SJSA1 (cell line): ENCODE measurements around the gene THSD7B. TPM values are rescaled to one million over a fixed set of nuclear protein-coding genes. Genes with fewer than 3 reads are reported as not detected.
"Not testable (repeated sequence)": the region's sequence is repeated elsewhere in the genome, so short reads cannot be mapped to it uniquely, and the experiment has no call there.

Experiments used
- DNase-seq, 2 experiments: peaks; one replicate each; pipeline ENCODE4 v3.0.0-alpha.2; 2015 to 2020; ENCODE audit warnings: low spot score in 2 of 2, low read depth in 1 of 2
- H3K27ac ChIP-seq: fragments of 250-450 bp; sonication (Bioruptor Pico); 2 replicates; pipeline ENCODE4 v1.5.1; 2020; ENCODE audit warnings: mild to moderate bottlenecking, moderate library complexity
- H3K27me3 ChIP-seq: fragments of 250-450 bp; sonication (Bioruptor Pico); replicated peaks from 2 replicates; pipeline ENCODE4 v1.5.1; 2020; ENCODE audit warnings: mild to moderate bottlenecking, moderate library complexity
- H3K36me3 ChIP-seq: fragments of 250-450 bp; sonication (Bioruptor Pico); 2 replicates; pipeline ENCODE4 v1.5.1; 2020; ENCODE audit warnings: mild to moderate bottlenecking
- H3K4me1 ChIP-seq: fragments of 250-450 bp; sonication (Bioruptor Pico); replicated peaks from 2 replicates; pipeline ENCODE4 v1.6.1; 2021; ENCODE audit warnings: mild to moderate bottlenecking
- H3K4me3 ChIP-seq: fragments of 250-450 bp; sonication (Bioruptor Pico); 2 replicates; pipeline ENCODE4 v1.5.1; 2020; ENCODE audit warnings: mild to moderate bottlenecking
- H3K9me3 ChIP-seq: fragments of 250-450 bp; sonication (Bioruptor Pico); replicated peaks from 2 replicates; pipeline ENCODE4 v1.5.1; 2020; ENCODE audit warnings: mild to moderate bottlenecking
- total RNA-seq: library from RNA; depleted of rRNA; stranded (reverse); fragments of >200 nt; shearing (Covaris generic); gene quantifications from 2 replicates; pipeline ENCODE4 v1.2.3, GENCODE V29; 2014

THSD7B gene
- total RNA-seq, 1 experiment from 2014 or later: 0.16 TPM

GRCh38 chr2:137048455-137048854 lies 283.1 kb downstream of the THSD7B start:
- no peak overlapping the region for H3K4me3 ChIP-seq
- DNase-seq: no peak

GRCh38 chr2:137049518-137049917 lies 284.2 kb downstream of the THSD7B start:
- DNase-seq: no peak
- no peaks in the 10 kb centered on the region for H3K9me3 ChIP-seq
- H3K4me1 ChIP-seq: no peaks in the 10 kb centered on the region
- no peak overlapping the region for H3K27ac ChIP-seq
- H3K36me3 ChIP-seq: no peaks in the 10 kb centered on the region
- H3K27me3 ChIP-seq: no peaks in the 10 kb centered on the region
- H3K4me3 ChIP-seq: no peak overlapping the region

More at GRCh38 chr2:137048455-137048854, 283.1 kb downstream of the THSD7B start:
- no peak overlapping the region for H3K27ac ChIP-seq
- H3K9me3 ChIP-seq: no peaks in the 10 kb centered on the region
- H3K4me1 ChIP-seq: no peaks in the 10 kb centered on the region
- no peaks in the 10 kb centered on the region for H3K36me3 ChIP-seq
- no peaks in the 10 kb centered on the region for H3K27me3 ChIP-seq

- H3K27me3 ChIP-seq: no peaks in the 10 kb centered on the region
- no peaks in the 10 kb centered on the region for H3K4me1 ChIP-seq
- no peaks in the 10 kb centered on the region for H3K9me3 ChIP-seq
- H3K4me3 ChIP-seq: no peak overlapping the region
- H3K36me3 ChIP-seq: no peaks in the 10 kb centered on the region
- no peak overlapping the region for H3K27ac ChIP-seq
- no peak for DNase-seq
These were observed 285.6 kb downstream of the THSD7B start for GRCh38 chr2:137050949-137051348.

GRCh38 chr2:137051778-137052398 lies 286.5 kb downstream of the THSD7B start:
- Histone ChIP-seq H3K27ac (no peak overlapping the region), H3K27me3 (no peaks in the 10 kb centered on the region), H3K9me3 (no peaks in the 10 kb centered on the region), H3K36me3 (no peaks in the 10 kb centered on the region), H3K4me3 (no peak overlapping the region), H3K4me1 (no peaks in the 10 kb centered on the region)
- no peak for DNase-seq

GRCh38 chr2:137056704-137057103 lies 291.4 kb downstream of the THSD7B start:
- H3K27me3 ChIP-seq: no peaks in the 10 kb centered on the region
- H3K9me3 ChIP-seq: no peaks in the 10 kb centered on the region
- no peaks in the 10 kb centered on the region for H3K4me1 ChIP-seq
- H3K4me3 ChIP-seq: no peak overlapping the region
- no peak for DNase-seq
- H3K36me3 ChIP-seq: no peaks in the 10 kb centered on the region
- H3K27ac ChIP-seq: no peak overlapping the region

- not testable (repeated sequence) for H3K4me1 ChIP-seq, H3K27me3 ChIP-seq, H3K4me3 ChIP-seq, DNase-seq, H3K9me3 ChIP-seq, H3K36me3 ChIP-seq, H3K27ac ChIP-seq
These were observed 310.9 kb downstream of the THSD7B start for GRCh38 chr2:137076111-137076765.

GRCh38 chr2:137091704-137092103 lies 326.4 kb downstream of the THSD7B start:
- no peak for DNase-seq

GRCh38 chr2:137093116-137093515 lies 327.8 kb downstream of the THSD7B start:
- H3K4me1 ChIP-seq: no peaks in the 10 kb centered on the region
- H3K36me3 ChIP-seq: no peaks in the 10 kb centered on the region
- DNase-seq: no peak
- H3K4me3 ChIP-seq: no peak overlapping the region
- no peak overlapping the region for H3K27ac ChIP-seq
- no peaks in the 10 kb centered on the region for H3K27me3 ChIP-seq
- no peaks in the 10 kb centered on the region for H3K9me3 ChIP-seq

More at GRCh38 chr2:137091704-137092103, 326.4 kb downstream of the THSD7B start:
- Histone ChIP-seq H3K4me3 (no peak overlapping the region), H3K27me3 (no peaks in the 10 kb centered on the region), H3K9me3 (no peaks in the 10 kb centered on the region), H3K4me1 (no peaks in the 10 kb centered on the region), H3K27ac (no peak overlapping the region), H3K36me3 (no peaks in the 10 kb centered on the region)

GRCh38 chr2:137096187-137096586 lies 330.8 kb downstream of the THSD7B start:
- H3K9me3 ChIP-seq: no peaks in the 10 kb centered on the region
- H3K27me3 ChIP-seq: no peaks in the 10 kb centered on the region
- no peaks in the 10 kb centered on the region for H3K4me1 ChIP-seq
- no peak for DNase-seq
- no peak overlapping the region for H3K27ac ChIP-seq
- no peak overlapping the region for H3K4me3 ChIP-seq
- H3K36me3 ChIP-seq: no peaks in the 10 kb centered on the region

GRCh38 chr2:137096693-137097092 lies 331.3 kb downstream of the THSD7B start:
- no peak for DNase-seq
- H3K27ac ChIP-seq: no peak overlapping the region
- no peaks in the 10 kb centered on the region for H3K27me3 ChIP-seq
- H3K9me3 ChIP-seq: no peaks in the 10 kb centered on the region
- no peaks in the 10 kb centered on the region for H3K4me1 ChIP-seq
- no peaks in the 10 kb centered on the region for H3K36me3 ChIP-seq
- H3K4me3 ChIP-seq: no peak overlapping the region

GRCh38 chr2:137101814-137102213 lies 336.5 kb downstream of the THSD7B start:
- H3K36me3 ChIP-seq, H3K4me3 ChIP-seq, H3K27ac ChIP-seq, H3K27me3 ChIP-seq, H3K4me1 ChIP-seq, H3K9me3 ChIP-seq, DNase-seq: not testable (repeated sequence)

GRCh38 chr2:137107904-137108303 lies 342.6 kb downstream of the THSD7B start:
- H3K36me3 ChIP-seq: no peaks in the 10 kb centered on the region
- H3K4me3 ChIP-seq: no peak overlapping the region
- no peaks in the 10 kb centered on the region for H3K27me3 ChIP-seq
- no peak overlapping the region for H3K27ac ChIP-seq
- H3K4me1 ChIP-seq: no peaks in the 10 kb centered on the region
- no peaks in the 10 kb centered on the region for H3K9me3 ChIP-seq
- DNase-seq: no peak

GRCh38 chr2:137111896-137112295 lies 346.6 kb downstream of the THSD7B start:
- no peak overlapping the region for H3K27ac ChIP-seq
- peaks cover 29% of the 10 kb centered on the region for H3K4me1 ChIP-seq
- no peaks in the 10 kb centered on the region for H3K9me3 ChIP-seq
- no peak overlapping the region for H3K4me3 ChIP-seq
- no peaks in the 10 kb centered on the region for H3K36me3 ChIP-seq
- no peaks in the 10 kb centered on the region for H3K27me3 ChIP-seq
- DNase-seq: no peak

- Histone ChIP-seq H3K9me3 (no peaks in the 10 kb centered on the region), H3K27ac (peak overlapping the region; percentile 75), H3K36me3 (no peaks in the 10 kb centered on the region), H3K27me3 (no peaks in the 10 kb centered on the region), H3K4me3 (no peak overlapping the region), H3K4me1 (peaks cover 45% of the 10 kb centered on the region)
- peak in 1 of 2 experiments; percentile 49 for DNase-seq
These were observed 349.9 kb downstream of the THSD7B start for GRCh38 chr2:137115081-137115794.
